ENCODE results near the gene FUT3.

FUT3 gene

GRCh38 chr19:5799247-5800241, 51.7 kb downstream of the FUT3 start:
- no peak for DNase-seq

- DNase-seq: no peak
These were observed 53.0 kb downstream of the FUT3 start for GRCh38 chr19:5798244-5798643.

- DNase-seq: no peak
These were observed 55.8 kb downstream of the FUT3 start for GRCh38 chr19:5795382-5795919.

- no peak for DNase-seq
These were observed 58.1 kb downstream of the FUT3 start for GRCh38 chr19:5793188-5793587.

Data from activated naive CD4-positive, alpha-beta T cell treated with Interleukin-2 at 50 U/mL for 16 hours (primary cell).